IPS-15b (cell line): ENCODE results near the gene ARHGAP25.

Source experiments
- H3K27me3 ChIP-seq: one replicate; pipeline ENCODE4 v1.6.1; 2013; ENCODE audit warnings: low read length; ENCODE audit not compliant: control insufficient read depth, insufficient read depth
- H3K36me3 ChIP-seq: one replicate; pipeline ENCODE4 v1.6.1; 2013; ENCODE audit warnings: low read length; ENCODE audit not compliant: control insufficient read depth, insufficient read depth
- H3K4me1 ChIP-seq: one replicate; pipeline ENCODE4 v1.6.1; 2013; ENCODE audit warnings: mild to moderate bottlenecking, low read length; ENCODE audit not compliant: control insufficient read depth, insufficient read depth
- H3K4me3 ChIP-seq: one replicate; pipeline ENCODE4 v1.5.1; 2013; ENCODE audit warnings: low read depth, low read length
- H3K9ac ChIP-seq: one replicate; pipeline ENCODE4 v1.6.1; 2013; ENCODE audit warnings: low read depth, mild to moderate bottlenecking, low read length
- H3K9me3 ChIP-seq: one replicate; pipeline ENCODE4 v1.6.1; 2013; ENCODE audit warnings: mild to moderate bottlenecking, low read length; ENCODE audit not compliant: control insufficient read depth, insufficient read depth

Gene ARHGAP25

DNA sequence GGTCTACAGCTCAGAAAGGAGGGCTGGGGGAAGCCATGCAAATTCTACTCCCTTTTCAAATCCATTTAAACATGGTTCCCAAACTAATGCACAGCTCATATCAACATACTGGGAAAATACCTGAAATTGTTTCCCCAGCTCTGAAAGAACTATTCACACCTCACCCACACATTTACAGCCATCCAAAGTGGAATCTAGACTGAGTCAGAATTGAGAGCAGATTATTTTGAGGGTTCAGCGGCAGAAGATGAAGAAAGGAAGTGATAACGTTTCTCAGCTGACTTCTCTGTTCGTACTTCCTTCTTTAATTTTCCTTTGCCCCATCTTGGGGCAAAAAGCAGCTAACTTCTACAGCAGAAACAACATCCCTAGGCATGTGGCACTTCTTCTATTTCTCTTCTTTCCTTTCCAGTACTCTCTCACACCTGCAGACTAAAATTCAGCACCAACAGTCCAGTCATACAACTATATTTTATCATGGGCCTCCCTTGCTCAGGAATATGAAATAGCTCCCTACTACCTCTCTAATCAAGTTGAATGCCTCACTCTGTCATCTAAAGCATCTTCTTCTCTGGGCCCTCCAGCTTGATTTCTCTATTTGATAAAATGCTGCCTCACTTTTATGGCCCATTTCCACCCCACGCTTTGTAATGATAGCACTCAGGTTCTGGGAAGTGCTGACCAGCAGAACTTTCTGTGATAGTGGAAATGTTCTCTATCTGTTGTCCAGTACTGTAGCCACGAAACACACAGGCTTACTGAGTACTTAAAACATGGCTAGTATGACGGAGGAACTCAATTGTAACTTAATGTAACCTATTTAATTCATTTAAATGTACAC lies 35.9 kb downstream of the ARHGAP25 start:
- H3K9me3 ChIP-seq = no peaks in the 10 kb centered on the region
- H3K4me3 ChIP-seq = no peak overlapping the region
- no peaks in the 10 kb centered on the region for H3K36me3 ChIP-seq
- no peak overlapping the region for H3K9ac ChIP-seq
- H3K27me3 ChIP-seq = no peaks in the 10 kb centered on the region
- H3K4me1 ChIP-seq = no peaks in the 10 kb centered on the region

DNA sequence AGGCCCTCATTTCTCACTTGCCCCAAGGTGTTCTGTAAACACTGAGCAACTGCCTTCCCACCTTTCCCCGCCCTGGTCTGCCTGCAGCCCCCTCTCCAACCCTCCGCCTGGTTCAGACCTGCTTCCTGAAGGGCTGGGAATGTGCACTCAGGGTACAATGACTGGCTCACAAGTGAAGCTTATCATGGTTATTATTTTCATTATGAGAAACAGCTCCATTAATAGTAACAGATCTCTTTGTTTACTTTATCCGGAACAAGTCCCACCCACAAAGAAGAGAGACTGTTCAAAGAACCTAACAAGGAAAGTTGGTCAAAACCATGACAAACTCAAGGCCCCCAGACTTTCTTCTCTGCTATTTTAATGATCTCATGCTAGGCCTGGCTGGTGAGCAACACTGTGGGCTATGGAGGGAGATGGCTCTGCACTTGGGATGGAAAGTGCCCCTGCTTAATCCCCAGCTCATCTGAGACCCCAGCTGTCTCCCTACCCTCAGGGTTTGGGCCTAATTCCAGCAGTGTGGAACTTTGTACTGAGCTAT lies 36.7 kb downstream of the ARHGAP25 start:
- no peaks in the 10 kb centered on the region for H3K27me3 ChIP-seq
- no peak overlapping the region for H3K9ac ChIP-seq
- H3K4me3 ChIP-seq = no peak overlapping the region
- H3K4me1 ChIP-seq = no peaks in the 10 kb centered on the region
- H3K36me3 ChIP-seq = no peaks in the 10 kb centered on the region
- H3K9me3 ChIP-seq = no peaks in the 10 kb centered on the region

DNA sequence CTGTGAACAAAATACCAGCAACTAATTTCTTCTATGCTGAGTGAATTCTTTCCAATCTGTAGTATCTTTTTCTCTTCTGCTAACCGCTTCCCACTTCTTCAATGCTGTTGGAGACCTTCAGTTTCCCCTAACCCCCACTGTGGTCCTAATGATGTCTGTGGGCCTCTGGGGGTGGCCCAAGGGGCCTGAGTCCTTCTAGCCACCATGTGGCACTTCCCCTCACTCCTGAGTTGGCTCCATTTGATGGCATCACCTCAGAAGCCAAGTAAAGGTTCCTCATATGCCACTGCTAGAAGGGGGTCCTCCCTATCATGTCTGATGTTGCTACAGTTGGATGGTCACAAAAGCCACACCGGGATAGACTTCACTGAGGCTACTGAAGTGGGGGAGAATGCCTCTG lies 37.5 kb downstream of the ARHGAP25 start:
- Histone ChIP-seq H3K36me3 (no peaks in the 10 kb centered on the region), H3K4me3 (no peak overlapping the region), H3K4me1 (no peaks in the 10 kb centered on the region), H3K9me3 (no peaks in the 10 kb centered on the region), H3K27me3 (no peaks in the 10 kb centered on the region), H3K9ac (no peak overlapping the region)

DNA sequence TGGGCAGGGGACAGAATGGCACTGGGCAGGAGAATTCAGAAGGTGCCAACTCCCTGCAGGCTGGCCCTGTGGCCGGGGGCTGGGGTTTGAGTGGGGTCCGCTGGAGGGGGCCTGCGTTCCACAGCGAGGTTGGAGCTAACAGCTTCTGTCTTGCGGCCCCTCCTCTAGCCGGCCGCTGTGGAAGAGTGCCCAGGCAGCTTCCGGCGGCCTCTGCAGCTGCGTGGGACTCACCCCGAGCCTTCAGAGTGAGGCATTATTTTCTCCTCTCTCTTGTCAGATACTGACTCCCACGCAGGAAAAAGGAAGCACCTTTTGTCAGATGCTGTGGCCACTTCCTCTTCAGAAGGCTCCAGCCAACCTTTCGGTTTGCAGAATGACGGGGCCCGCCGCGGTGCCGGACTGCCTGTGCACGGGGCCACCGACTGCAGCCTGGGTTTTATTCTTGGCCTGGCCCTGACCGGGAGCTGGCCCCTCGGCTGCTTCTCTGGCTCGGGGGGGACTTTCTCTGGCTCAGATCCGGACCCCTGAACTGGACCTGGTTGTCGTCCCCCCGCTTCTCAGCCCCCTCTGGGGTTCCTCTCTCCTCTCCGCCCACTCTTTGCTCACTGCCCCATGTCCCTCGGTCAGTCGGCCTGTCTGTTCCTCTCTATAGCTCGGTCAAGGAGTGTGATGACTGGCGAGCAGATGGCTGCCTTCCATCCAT lies 40.1 kb downstream of the ARHGAP25 start:
- H3K27me3 ChIP-seq = no peaks in the 10 kb centered on the region
- no peak overlapping the region for H3K9ac ChIP-seq
- H3K9me3 ChIP-seq = no peaks in the 10 kb centered on the region
- H3K36me3 ChIP-seq = no peaks in the 10 kb centered on the region
- H3K4me1 ChIP-seq = no peaks in the 10 kb centered on the region
- H3K4me3 ChIP-seq = no peak overlapping the region

DNA sequence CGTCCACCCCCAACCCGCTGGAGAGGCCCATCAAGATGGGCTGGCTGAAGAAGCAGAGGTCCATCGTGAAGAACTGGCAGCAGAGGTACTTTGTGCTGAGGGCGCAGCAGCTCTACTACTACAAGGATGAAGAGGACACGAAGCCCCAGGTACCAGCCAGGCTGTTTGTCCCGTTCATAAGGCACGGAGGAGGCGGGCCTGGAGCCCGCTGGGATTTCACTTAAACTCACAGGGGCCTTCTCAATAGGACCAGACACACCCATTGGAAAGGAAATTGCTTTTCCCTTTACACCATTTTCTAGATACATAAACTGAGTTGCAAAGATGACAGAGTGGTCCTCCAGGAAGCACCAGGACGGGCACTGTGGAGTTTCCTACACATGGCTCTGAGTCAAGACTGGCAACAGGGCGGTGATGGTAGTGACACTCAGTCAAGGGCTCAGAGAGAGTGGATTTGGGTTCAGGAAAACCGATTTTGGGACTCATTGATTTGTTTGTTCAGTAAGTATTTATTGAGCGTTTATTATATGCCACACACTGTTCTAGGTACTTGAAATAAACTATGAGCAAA lies 40.7 kb downstream of the ARHGAP25 start:
- Histone ChIP-seq H3K9me3 (no peaks in the 10 kb centered on the region), H3K4me1 (no peaks in the 10 kb centered on the region), H3K27me3 (no peaks in the 10 kb centered on the region), H3K4me3 (no peak overlapping the region), H3K9ac (no peak overlapping the region), H3K36me3 (no peaks in the 10 kb centered on the region)

DNA sequence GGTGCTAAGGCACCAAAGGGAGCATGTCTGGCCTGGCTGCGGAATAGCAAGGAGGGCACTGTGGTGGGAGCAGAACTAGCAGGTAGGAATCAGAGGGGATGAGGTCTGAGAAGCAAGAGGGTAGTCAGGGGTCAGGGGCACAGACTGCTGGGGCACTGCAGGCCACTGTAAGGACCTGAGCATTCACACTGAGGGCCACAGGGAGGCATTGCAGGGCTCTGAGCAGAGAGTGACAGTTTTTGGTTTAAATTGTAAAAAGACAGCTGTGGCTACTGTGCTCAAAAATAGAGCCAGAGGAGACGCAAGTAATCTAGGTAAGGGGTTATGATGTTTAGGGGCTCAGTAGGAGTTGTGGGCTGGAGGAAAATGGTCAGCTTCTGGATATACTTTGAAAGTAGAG lies 41.5 kb downstream of the ARHGAP25 start:
- no peaks in the 10 kb centered on the region for H3K36me3 ChIP-seq
- no peak overlapping the region for H3K4me3 ChIP-seq
- no peaks in the 10 kb centered on the region for H3K9me3 ChIP-seq
- H3K4me1 ChIP-seq = no peaks in the 10 kb centered on the region
- H3K9ac ChIP-seq = no peak overlapping the region
- H3K27me3 ChIP-seq = no peaks in the 10 kb centered on the region

DNA sequence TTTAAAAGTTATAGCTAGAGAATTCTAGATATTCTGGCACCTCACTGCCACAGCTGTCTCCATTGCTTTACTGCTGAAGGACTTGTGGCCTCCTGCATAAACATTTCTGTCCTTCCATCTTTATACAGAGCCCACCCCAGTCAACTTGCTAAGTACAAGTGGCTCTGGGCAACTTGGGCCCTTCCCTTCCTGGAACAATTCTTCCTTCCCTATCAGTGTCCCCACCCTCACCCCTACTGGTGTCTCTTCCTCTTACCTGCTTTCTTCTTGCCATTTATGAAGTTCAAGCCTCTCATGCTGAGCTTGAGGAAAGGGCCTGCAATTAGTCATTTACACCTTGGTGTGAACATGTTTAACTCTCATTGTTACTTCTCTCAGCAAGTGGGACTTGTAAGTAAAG lies 45.0 kb downstream of the ARHGAP25 start:
- H3K9ac ChIP-seq = no peak overlapping the region
- no peak overlapping the region for H3K4me3 ChIP-seq
- no peaks in the 10 kb centered on the region for H3K27me3 ChIP-seq
- H3K4me1 ChIP-seq = no peaks in the 10 kb centered on the region
- H3K36me3 ChIP-seq = no peaks in the 10 kb centered on the region
- no peaks in the 10 kb centered on the region for H3K9me3 ChIP-seq

DNA sequence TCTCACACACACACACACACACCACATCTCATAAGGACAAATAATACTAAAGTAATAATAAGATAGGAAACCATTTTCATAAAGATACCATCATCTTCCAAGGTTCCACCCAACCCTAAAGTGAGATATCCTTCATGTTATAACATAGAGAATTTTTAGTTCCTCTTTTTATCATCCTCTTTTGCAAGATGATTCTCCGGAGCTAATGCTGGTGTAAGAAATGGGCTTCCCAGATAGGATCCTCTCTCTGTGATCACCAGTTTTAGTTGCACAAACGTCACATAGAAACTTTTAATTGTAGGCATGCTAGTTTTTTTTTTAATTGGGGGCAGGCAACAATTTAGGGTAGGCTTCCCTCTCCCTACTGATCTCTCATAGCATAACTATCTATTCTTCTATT lies 49.6 kb downstream of the ARHGAP25 start:
- Histone ChIP-seq H3K4me1 (no peaks in the 10 kb centered on the region), H3K9ac (no peak overlapping the region), H3K9me3 (no peaks in the 10 kb centered on the region), H3K4me3 (no peak overlapping the region), H3K36me3 (no peaks in the 10 kb centered on the region), H3K27me3 (no peaks in the 10 kb centered on the region)

DNA sequence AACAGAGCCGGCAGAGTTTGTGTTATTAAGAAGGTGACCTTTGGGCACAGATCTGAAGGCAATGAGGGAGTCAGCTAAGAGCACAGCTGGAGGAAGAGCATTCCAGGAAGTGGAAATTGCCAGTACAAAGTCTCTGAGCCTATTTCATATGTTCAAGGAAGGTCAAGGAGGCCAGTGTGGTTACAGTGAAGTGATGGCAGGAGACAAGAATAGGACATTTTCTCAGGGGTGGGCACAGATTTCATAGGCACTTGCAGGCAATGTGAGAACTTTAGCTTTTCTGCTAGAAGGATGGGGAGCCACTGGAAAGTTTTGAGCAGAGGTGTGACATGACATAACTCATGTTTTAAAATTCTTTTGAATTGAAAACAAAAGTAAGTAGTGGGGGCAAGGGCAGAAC lies 50.3 kb downstream of the ARHGAP25 start:
- Histone ChIP-seq H3K4me1 (no peaks in the 10 kb centered on the region), H3K36me3 (no peaks in the 10 kb centered on the region)

DNA sequence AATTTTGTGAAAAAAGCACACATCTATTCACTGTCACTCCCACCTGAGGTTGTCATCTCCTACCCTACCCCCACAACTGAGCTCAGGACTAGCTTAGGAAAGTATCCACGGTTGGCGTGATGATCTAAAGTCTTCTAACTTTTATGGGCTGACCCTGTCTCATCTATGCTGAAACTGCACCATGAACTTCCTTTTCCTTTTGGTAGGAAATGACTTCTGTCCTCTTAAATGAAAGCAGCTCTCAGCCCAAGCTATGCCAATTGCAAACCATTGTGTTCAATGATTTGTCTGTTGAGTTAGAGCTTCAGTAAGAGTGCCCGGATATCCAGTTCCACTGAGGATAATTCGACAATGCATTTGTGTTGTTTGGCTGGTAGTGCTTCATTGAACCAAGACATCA lies 52.7 kb downstream of the ARHGAP25 start:
- Histone ChIP-seq H3K9ac (no peak overlapping the region), H3K27me3 (no peaks in the 10 kb centered on the region), H3K4me1 (no peaks in the 10 kb centered on the region), H3K9me3 (no peaks in the 10 kb centered on the region), H3K4me3 (no peak overlapping the region), H3K36me3 (no peaks in the 10 kb centered on the region)

More for the DNA sequence above, 50.3 kb downstream of the ARHGAP25 start:
- Histone ChIP-seq H3K27me3 (no peaks in the 10 kb centered on the region), H3K9me3 (no peaks in the 10 kb centered on the region), H3K4me3 (no peak overlapping the region), H3K9ac (no peak overlapping the region)

DNA sequence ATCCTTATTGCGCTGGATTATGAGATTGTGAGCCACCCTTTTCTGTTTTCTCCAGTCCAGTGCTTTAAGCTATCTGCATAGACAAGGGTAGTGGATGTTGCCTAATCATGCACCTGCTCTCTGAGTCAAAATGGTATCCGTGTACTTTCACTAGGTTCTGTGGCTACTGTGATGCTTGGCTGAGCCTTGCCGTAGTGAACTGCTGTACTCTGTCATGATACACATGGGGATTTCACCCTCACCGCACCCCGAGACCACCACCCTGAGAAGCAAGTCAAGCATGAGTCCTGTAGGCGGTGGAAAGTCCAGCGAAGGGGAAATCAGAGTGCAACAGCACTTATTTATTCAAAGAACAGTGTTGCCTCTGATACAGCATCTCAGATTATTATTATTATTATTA lies 55.0 kb downstream of the ARHGAP25 start:
- Histone ChIP-seq H3K36me3 (no peaks in the 10 kb centered on the region), H3K4me1 (no peaks in the 10 kb centered on the region), H3K27me3 (no peaks in the 10 kb centered on the region), H3K4me3 (no peak overlapping the region), H3K9ac (no peak overlapping the region), H3K9me3 (no peaks in the 10 kb centered on the region)
